KMS-11 (cell line): ENCODE data around the gene CA12.
A peak's percentile ranks its signal among the peaks of the same experiment; 100 is the strongest.

Source experiments
- H2AFZ ChIP-seq: fragments of 200-600 bp; sonication (generic); 2 replicates; pipeline ENCODE4 v1.6.1; 2016; ENCODE audit warnings: antibody characterized with exemption, mixed run types, low read depth
- H3K27ac ChIP-seq: fragments of 200-600 bp; sonication (generic); 2 replicates; pipeline ENCODE4 v1.6.1; 2016; ENCODE audit warnings: mild to moderate bottlenecking, mixed run types
- H3K27me3 ChIP-seq: fragments of 200-600 bp; sonication (generic); 2 replicates; pipeline ENCODE4 v1.6.1; 2017; ENCODE audit warnings: mild to moderate bottlenecking, low read depth, mixed run types, moderate library complexity; ENCODE audit not compliant: insufficient read depth
- H3K36me3 ChIP-seq: fragments of 200-600 bp; sonication (generic); 2 replicates; pipeline ENCODE4 v1.6.1; 2017; ENCODE audit warnings: mild to moderate bottlenecking, mixed run types; ENCODE audit not compliant: insufficient read depth
- H3K4me1 ChIP-seq: fragments of 200-600 bp; sonication (generic); 2 replicates; pipeline ENCODE4 v1.6.1; 2016; ENCODE audit warnings: mild to moderate bottlenecking, low read depth, mixed run types; ENCODE audit not compliant: poor library complexity, severe bottlenecking
- H3K4me2 ChIP-seq: fragments of 200-600 bp; sonication (generic); 2 replicates; pipeline ENCODE4 v1.7.0; 2016; ENCODE audit warnings: mild to moderate bottlenecking, mixed run types
- H3K4me3 ChIP-seq: fragments of 200-600 bp; sonication (generic); IDR thresholded peaks from 2 replicates; pipeline ENCODE4 v1.6.1; 2017; ENCODE audit warnings: low read depth, low read length, mixed read lengths; ENCODE audit not compliant: insufficient read depth
- H3K79me2 ChIP-seq: fragments of 200-600 bp; sonication (generic); 2 replicates; pipeline ENCODE4 v1.6.1; 2016; ENCODE audit warnings: low read depth, mixed run types; ENCODE audit not compliant: insufficient read depth
- H3K9ac ChIP-seq: fragments of 200-600 bp; sonication (generic); 2 replicates; pipeline ENCODE4 v1.6.1; 2016; ENCODE audit warnings: mild to moderate bottlenecking, mixed run types
- H4K20me1 ChIP-seq: fragments of 200-600 bp; sonication (generic); 2 replicates; pipeline ENCODE4 v1.6.1; 2016; ENCODE audit warnings: mild to moderate bottlenecking, mixed run types; ENCODE audit not compliant: insufficient read depth
- TF ChIP-seq, protein P1 (sequence below): fragments of 200-600 bp; sonication (generic); conservative IDR thresholded peaks from 2 replicates; pipeline ENCODE4 v1.6.1; 2017; ENCODE audit warnings: low read depth, mild to moderate bottlenecking, antibody characterized with exemption, low read length, moderate library complexity, mixed read lengths

Gene CA12

GRCh38 chr15:63288778-63289378 lies 92.8 kb downstream of the CA12 start:
- H4K20me1 ChIP-seq, result no peaks in the 10 kb centered on the region
- H3K4me2 ChIP-seq, result no peak overlapping the region
- H3K27ac ChIP-seq, result no peak overlapping the region
- H3K4me1 ChIP-seq, result no peaks in the 10 kb centered on the region
- H2AFZ ChIP-seq, result no peak overlapping the region
- H3K36me3 ChIP-seq, result no peaks in the 10 kb centered on the region
- H3K79me2 ChIP-seq, result no peaks in the 10 kb centered on the region
- H3K4me3 ChIP-seq, result no peak overlapping the region
- H3K9ac ChIP-seq, result no peak overlapping the region
- no peaks in the 10 kb centered on the region for H3K27me3 ChIP-seq
- TF ChIP-seq, protein P1, sequence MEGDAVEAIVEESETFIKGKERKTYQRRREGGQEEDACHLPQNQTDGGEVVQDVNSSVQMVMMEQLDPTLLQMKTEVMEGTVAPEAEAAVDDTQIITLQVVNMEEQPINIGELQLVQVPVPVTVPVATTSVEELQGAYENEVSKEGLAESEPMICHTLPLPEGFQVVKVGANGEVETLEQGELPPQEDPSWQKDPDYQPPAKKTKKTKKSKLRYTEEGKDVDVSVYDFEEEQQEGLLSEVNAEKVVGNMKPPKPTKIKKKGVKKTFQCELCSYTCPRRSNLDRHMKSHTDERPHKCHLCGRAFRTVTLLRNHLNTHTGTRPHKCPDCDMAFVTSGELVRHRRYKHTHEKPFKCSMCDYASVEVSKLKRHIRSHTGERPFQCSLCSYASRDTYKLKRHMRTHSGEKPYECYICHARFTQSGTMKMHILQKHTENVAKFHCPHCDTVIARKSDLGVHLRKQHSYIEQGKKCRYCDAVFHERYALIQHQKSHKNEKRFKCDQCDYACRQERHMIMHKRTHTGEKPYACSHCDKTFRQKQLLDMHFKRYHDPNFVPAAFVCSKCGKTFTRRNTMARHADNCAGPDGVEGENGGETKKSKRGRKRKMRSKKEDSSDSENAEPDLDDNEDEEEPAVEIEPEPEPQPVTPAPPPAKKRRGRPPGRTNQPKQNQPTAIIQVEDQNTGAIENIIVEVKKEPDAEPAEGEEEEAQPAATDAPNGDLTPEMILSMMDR, result peak; percentile 62

DNA sequence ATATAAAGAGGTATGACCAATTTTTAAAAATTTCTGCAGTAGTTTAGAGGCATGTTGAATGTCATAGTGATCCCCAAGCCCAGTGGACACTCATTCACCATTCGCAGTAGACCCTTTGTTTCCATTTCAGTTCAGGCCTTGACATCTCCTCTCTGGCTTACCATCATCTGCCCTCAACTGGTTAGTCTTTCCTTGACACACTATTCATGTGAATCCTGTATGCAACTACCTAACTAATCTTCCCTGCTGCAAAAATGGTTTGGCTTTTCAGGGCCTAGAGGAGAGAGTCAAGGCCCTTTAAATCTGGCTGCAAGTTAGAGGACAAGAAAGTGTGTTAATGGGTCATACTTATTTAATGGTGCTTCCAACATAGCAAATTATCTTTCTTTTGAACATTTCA lies 93.3 kb downstream of the CA12 start:
- H3K27ac ChIP-seq, result no peak overlapping the region
- H3K4me1 ChIP-seq, result no peaks in the 10 kb centered on the region
- H4K20me1 ChIP-seq, result no peaks in the 10 kb centered on the region
- TF ChIP-seq, protein P1, result no peak
- H2AFZ ChIP-seq, result no peak overlapping the region
- H3K9ac ChIP-seq, result no peak overlapping the region
- no peak overlapping the region for H3K4me3 ChIP-seq
- no peaks in the 10 kb centered on the region for H3K79me2 ChIP-seq
- no peaks in the 10 kb centered on the region for H3K36me3 ChIP-seq
- no peak overlapping the region for H3K4me2 ChIP-seq
- no peaks in the 10 kb centered on the region for H3K27me3 ChIP-seq

- H3K79me2 ChIP-seq, result no peaks in the 10 kb centered on the region
- TF ChIP-seq, protein P1, result no peak
- H3K27ac ChIP-seq, result no peak overlapping the region
- H3K9ac ChIP-seq, result no peak overlapping the region
- no peaks in the 10 kb centered on the region for H3K36me3 ChIP-seq
- H4K20me1 ChIP-seq, result no peaks in the 10 kb centered on the region
- no peak overlapping the region for H2AFZ ChIP-seq
- H3K4me3 ChIP-seq, result no peak overlapping the region
- H3K4me1 ChIP-seq, result no peaks in the 10 kb centered on the region
- no peak overlapping the region for H3K4me2 ChIP-seq
- no peaks in the 10 kb centered on the region for H3K27me3 ChIP-seq
These were observed 94.5 kb downstream of the CA12 start for GRCh38 chr15:63287109-63287508.

GRCh38 chr15:63284335-63284734 lies 97.3 kb downstream of the CA12 start:
- TF ChIP-seq, protein P1, result no peak
- no peak overlapping the region for H3K9ac ChIP-seq
- H3K27me3 ChIP-seq, result no peaks in the 10 kb centered on the region
- no peak overlapping the region for H3K4me3 ChIP-seq
- no peaks in the 10 kb centered on the region for H3K36me3 ChIP-seq
- H3K27ac ChIP-seq, result no peak overlapping the region
- no peak overlapping the region for H2AFZ ChIP-seq
- H4K20me1 ChIP-seq, result no peaks in the 10 kb centered on the region
- no peak overlapping the region for H3K4me2 ChIP-seq
- no peaks in the 10 kb centered on the region for H3K79me2 ChIP-seq
- no peaks in the 10 kb centered on the region for H3K4me1 ChIP-seq
